Panc1 (cell line): ENCODE results near the gene MDM2. TPM values are rescaled to one million over a fixed set of nuclear protein-coding genes. Genes with fewer than 3 reads are reported as not detected.

ENCODE experiments used
- ATAC-seq: fragments of 200-7000 bp; cut with Tn5 transposase; 2 replicates; pipeline ENCODE4 v1.9.1; 2020; ENCODE audit warnings: mild to moderate bottlenecking, moderate library complexity
- Bru-seq: library from RNA; stranded (reverse); fragments of 400-500 nt; gene quantifications from one replicate; lab custom pipeline; 2021; lab: Mats Ljungman, UMichigan
- BruChase-seq, 2 experiments: library from RNA; stranded (reverse); fragments of 400-500 nt; gene quantifications; one replicate each; lab custom pipeline; 2021; lab: Mats Ljungman, UMichigan
- BruUV-seq: library from RNA; stranded (reverse); fragments of 400-500 nt; replicated peaks from 2 replicates; lab custom pipeline; 2021; lab: Mats Ljungman, UMichigan
- CTCF ChIA-PET: fragments of 300-600 bp; sonication (Branson Sonifier 250); formaldehyde crosslinking; loops from one replicate; lab custom pipeline; 2022; ENCODE audit warnings: antibody characterized with exemption; lab: Charles Lee
- POLR2A ChIA-PET: fragments of 300-600 bp; sonication (Branson Sonifier 250); formaldehyde crosslinking; loops from one replicate; lab custom pipeline; 2022; ENCODE audit warnings: antibody characterized with exemption; lab: Charles Lee
- DNase-seq: peaks from one replicate; pipeline ENCODE4 v3.0.0-alpha.2; 2010; ENCODE audit warnings: low read depth, low spot score
- H3K27ac ChIP-seq: 2 replicates; pipeline ENCODE4 v1.5.1; 2011; ENCODE audit warnings: mild to moderate bottlenecking, low read length, inconsistent platforms
- H3K27me3 ChIP-seq: fragments of 200-500 bp; sonication (Bioruptor generic); 2 replicates; pipeline ENCODE4 v1.6.0; 2014; ENCODE audit warnings: low read length, inconsistent platforms; ENCODE audit not compliant: control insufficient read depth, insufficient read depth
- H3K36me3 ChIP-seq: fragments of 200-500 bp; sonication (Bioruptor generic); 2 replicates; pipeline ENCODE4 v1.5.1; 2014; ENCODE audit warnings: inconsistent platforms, mild to moderate bottlenecking, low read length, moderate library complexity; ENCODE audit not compliant: control insufficient read depth, insufficient read depth
- H3K4me1 ChIP-seq: 2 replicates; pipeline ENCODE4 v1.5.1; 2011; ENCODE audit warnings: inconsistent platforms, mild to moderate bottlenecking, low read length, moderate library complexity; ENCODE audit not compliant: control insufficient read depth, insufficient read depth
- H3K4me3 ChIP-seq, 2 experiments: 2 replicates each; pipeline ENCODE4 v1.5.1; 2011 to 2012; ENCODE audit warnings: low read depth in 2 of 2, low read length in 2 of 2, mild to moderate bottlenecking in 2 of 2, inconsistent platforms in 1 of 2, moderate library complexity in 1 of 2
- H3K9me3 ChIP-seq: fragments of 200-500 bp; sonication (Bioruptor generic); 2 replicates; pipeline ENCODE4 v1.5.1; 2014; ENCODE audit warnings: low read depth, mild to moderate bottlenecking, inconsistent platforms, low read length, moderate library complexity; ENCODE audit not compliant: control insufficient read depth, insufficient read depth
- POLR2AphosphoS5 ChIP-seq: IDR thresholded peaks from 2 replicates; pipeline ENCODE4 v1.6.1; 2012; ENCODE audit warnings: mild to moderate bottlenecking, low read depth, low read length, moderate library complexity
- SIN3A ChIP-seq: IDR thresholded peaks from 2 replicates; pipeline ENCODE4 v1.6.1; 2012; ENCODE audit warnings: low read depth, mild to moderate bottlenecking, low read length, moderate library complexity, borderline replicate concordance; ENCODE audit not compliant: insufficient read depth
- TCF7L2 ChIP-seq: IDR thresholded peaks from 2 replicates; pipeline ENCODE4 v1.6.1; 2011; ENCODE audit warnings: mild to moderate bottlenecking, low read depth, low read length, inconsistent platforms
- in situ Hi-C: cut with HindIII; loops from 2 replicates; pipeline ENCODE4 v1.10.0; 2016; ENCODE audit warnings: low sequenced_read_pairs, low pct_unique_long_range_greater_than_20kb
- intact Hi-C: fragments of 100-400 bp; cut with micrococcal nuclease; formaldehyde crosslinking; loops from one replicate; pipeline ENCODE4 v1.10.0; 2022; ENCODE audit not compliant: unreplicated experiment
- long read RNA-seq: library from polyadenylated mRNA; unstranded; transcript quantifications from one replicate; pipeline ENCODE4 v2.0.0, GENCODE V29; 2021; ENCODE audit not compliant: unreplicated experiment
- polyA plus RNA-seq: library from polyadenylated mRNA; unstranded; fragments of >200 nt; gene quantifications from one replicate; pipeline ENCODE4 v1.2.1, GENCODE V29; 2012; ENCODE audit warnings: missing spikeins; ENCODE audit not compliant: insufficient read length
- total RNA-seq: library from RNA; stranded (reverse); gene quantifications from one replicate; pipeline ENCODE4 v1.2.1, GENCODE V29; 2021; ENCODE audit not compliant: unreplicated experiment
- TF ChIP-seq, protein P1 (sequence below): fragments of 450-650 bp; IDR thresholded peaks from 2 replicates; pipeline ENCODE4 v1.5.1; 2017; ENCODE audit warnings: mild to moderate bottlenecking
- TF ChIP-seq, protein P2 (sequence below), 2 experiments: IDR thresholded peaks; 2 replicates each; pipeline ENCODE4 v1.6.1; 2011 to 2012; ENCODE audit warnings: low read depth in 2 of 2, control low read depth in 1 of 2, low read length in 1 of 2, mild to moderate bottlenecking in 1 of 2, moderate library complexity in 1 of 2; ENCODE audit not compliant: insufficient read depth in 1 of 2

MDM2 gene
- total RNA-seq (101 TPM), Bru-seq, nascent RNA (percentile 95 among the genes with signal in this experiment), BruChase-seq, experiment 1, labeled RNA remaining after a 2-hour chase (percentile 97 among the genes with signal in this experiment), BruChase-seq, experiment 2, labeled RNA remaining after a 6-hour chase (percentile 96 among the genes with signal in this experiment)
- polyA plus RNA-seq = 11.8 TPM
- long read RNA-seq, full-length matches to known transcripts = 12 of 28 reads
- long read RNA-seq, partial matches to known transcripts = 1 of 28 reads
- long read RNA-seq, other reads (novel, unspliced or antisense) = 15 of 28 reads

DNA sequence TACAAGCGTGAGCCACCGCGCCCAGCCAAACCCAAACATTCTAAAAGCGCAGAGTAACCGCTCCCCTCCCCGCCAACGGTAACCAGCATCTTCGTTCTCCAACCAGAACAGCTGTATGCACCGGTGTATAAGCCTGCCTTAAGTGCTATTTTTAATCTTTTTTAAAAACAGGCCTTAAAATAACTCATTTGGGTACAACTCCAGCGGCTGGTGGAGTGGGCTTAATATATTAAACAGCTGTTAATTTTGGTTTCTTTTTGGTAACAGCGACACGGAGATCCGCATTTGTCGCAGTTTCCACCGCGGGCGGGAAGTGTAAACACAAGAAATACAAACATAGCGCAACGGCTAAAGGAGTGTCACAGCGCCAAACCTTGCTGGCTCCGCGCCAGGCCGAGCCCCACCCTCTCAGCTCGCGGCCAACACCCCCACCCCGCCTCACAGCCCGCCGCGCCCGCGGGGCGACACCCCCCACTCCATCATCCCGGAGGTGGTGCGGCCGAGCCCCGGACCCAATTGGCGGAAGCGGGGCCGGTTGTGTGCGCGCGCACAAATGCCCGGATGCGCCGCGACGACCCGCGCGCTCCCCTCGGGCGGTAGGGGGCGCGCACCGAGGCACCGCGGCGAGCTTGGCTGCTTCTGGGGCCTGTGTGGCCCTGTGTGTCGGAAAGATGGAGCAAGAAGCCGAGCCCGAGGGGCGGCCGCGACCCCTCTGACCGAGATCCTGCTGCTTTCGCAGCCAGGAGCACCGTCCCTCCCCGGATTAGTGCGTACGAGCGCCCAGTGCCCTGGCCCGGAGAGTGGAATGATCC is at the start of gene MDM2:
Gene MDM2 (plus strand): TSS at position 602 of the 812 bp plus-strand sequence. CDS start 301 bp downstream, outside the sequence.
- Histone ChIP-seq H3K4me1 (peaks cover 12% of the 10 kb centered on the region), H3K27me3 (no peaks in the 10 kb centered on the region), H3K36me3 (peaks cover 16% of the 10 kb centered on the region), H3K4me3 (peak within 1 kb of the TSS; percentile 68 to 96), H3K27ac (peak within 1 kb of the TSS; percentile 94), H3K9me3 (no peaks in the 10 kb centered on the region)
- DNase-seq (no peak), ATAC-seq (peak; percentile 92)
- in situ Hi-C loops = no loop called here
- no TSS peak for BruUV-seq
- CTCF ChIA-PET = interaction anchor here (0.5 kb wide), 1 partner anchor 170 kb away, joined by 3 read pairs; no protein-coding TSS in a partner anchor
- peak; percentile 82; the same call in 1 of the 2 replicates for TF ChIP-seq SIN3A
- peak; percentile 55; the same call in 1 of the 2 replicates for TF ChIP-seq POLR2AphosphoS5
- peak; percentile 47; the same call in 1 of the 2 replicates for TF ChIP-seq TCF7L2
- TF ChIP-seq, protein P1, sequence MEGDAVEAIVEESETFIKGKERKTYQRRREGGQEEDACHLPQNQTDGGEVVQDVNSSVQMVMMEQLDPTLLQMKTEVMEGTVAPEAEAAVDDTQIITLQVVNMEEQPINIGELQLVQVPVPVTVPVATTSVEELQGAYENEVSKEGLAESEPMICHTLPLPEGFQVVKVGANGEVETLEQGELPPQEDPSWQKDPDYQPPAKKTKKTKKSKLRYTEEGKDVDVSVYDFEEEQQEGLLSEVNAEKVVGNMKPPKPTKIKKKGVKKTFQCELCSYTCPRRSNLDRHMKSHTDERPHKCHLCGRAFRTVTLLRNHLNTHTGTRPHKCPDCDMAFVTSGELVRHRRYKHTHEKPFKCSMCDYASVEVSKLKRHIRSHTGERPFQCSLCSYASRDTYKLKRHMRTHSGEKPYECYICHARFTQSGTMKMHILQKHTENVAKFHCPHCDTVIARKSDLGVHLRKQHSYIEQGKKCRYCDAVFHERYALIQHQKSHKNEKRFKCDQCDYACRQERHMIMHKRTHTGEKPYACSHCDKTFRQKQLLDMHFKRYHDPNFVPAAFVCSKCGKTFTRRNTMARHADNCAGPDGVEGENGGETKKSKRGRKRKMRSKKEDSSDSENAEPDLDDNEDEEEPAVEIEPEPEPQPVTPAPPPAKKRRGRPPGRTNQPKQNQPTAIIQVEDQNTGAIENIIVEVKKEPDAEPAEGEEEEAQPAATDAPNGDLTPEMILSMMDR = peak; percentile 88
- TF ChIP-seq, protein P2, sequence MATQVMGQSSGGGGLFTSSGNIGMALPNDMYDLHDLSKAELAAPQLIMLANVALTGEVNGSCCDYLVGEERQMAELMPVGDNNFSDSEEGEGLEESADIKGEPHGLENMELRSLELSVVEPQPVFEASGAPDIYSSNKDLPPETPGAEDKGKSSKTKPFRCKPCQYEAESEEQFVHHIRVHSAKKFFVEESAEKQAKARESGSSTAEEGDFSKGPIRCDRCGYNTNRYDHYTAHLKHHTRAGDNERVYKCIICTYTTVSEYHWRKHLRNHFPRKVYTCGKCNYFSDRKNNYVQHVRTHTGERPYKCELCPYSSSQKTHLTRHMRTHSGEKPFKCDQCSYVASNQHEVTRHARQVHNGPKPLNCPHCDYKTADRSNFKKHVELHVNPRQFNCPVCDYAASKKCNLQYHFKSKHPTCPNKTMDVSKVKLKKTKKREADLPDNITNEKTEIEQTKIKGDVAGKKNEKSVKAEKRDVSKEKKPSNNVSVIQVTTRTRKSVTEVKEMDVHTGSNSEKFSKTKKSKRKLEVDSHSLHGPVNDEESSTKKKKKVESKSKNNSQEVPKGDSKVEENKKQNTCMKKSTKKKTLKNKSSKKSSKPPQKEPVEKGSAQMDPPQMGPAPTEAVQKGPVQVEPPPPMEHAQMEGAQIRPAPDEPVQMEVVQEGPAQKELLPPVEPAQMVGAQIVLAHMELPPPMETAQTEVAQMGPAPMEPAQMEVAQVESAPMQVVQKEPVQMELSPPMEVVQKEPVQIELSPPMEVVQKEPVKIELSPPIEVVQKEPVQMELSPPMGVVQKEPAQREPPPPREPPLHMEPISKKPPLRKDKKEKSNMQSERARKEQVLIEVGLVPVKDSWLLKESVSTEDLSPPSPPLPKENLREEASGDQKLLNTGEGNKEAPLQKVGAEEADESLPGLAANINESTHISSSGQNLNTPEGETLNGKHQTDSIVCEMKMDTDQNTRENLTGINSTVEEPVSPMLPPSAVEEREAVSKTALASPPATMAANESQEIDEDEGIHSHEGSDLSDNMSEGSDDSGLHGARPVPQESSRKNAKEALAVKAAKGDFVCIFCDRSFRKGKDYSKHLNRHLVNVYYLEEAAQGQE (IDR thresholded peaks at IDR 0.05; ENCODE audit: insufficient read depth in 1 of 2, low read depth in 2 of 2, low read length in 1 of 2) = no peak
- intact Hi-C loops = no loop called here
- POLR2A ChIA-PET = interaction anchor here (0.6 to 0.7 kb wide), 3 partner anchors 29 to 1939 kb away, joined by 3 to 12 read pairs (median 3); no protein-coding TSS in a partner anchor

DNA sequence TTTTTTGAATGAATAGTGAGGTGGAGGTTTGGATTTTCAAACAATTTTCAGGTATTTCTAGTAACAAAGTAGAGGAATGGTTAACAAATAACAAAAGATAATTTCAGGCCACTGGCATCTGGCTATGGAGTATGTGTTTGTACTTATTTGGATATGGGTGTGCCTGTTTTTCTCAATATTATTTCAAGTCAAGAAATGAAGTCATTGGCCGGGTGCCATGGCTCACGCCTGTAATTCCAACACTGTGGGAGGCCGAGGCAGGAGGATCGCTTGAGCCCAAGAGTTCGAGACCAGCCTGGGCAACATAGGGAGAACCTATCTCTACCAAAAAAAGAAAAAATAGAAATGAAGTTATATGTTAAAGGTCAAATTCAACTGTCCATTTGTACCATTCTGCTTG is 48.1 kb upstream of the MDM2 start:
- in situ Hi-C loops (no loop called here), intact Hi-C loops (no loop called here)
- no peaks in the 10 kb centered on the region for H3K4me1 ChIP-seq
- no peak for ATAC-seq
- DNase-seq = no peak
- H3K9me3 ChIP-seq = no peaks in the 10 kb centered on the region
- H3K27ac ChIP-seq = no peak overlapping the region
- H3K36me3 ChIP-seq = 0 out of 2 replicates have a peak, but pooled peaks cover 2% of the 10 kb centered on the region
- no TSS peak for BruUV-seq
- no peaks in the 10 kb centered on the region for H3K27me3 ChIP-seq
- TF ChIP-seq, protein P1 = no peak
- TF ChIP-seq, protein P2 (IDR thresholded peaks at IDR 0.05; ENCODE audit: insufficient read depth in 1 of 2, low read depth in 2 of 2, low read length in 1 of 2) = no peak
- TF ChIP-seq TCF7L2 = no peak
- no peak for TF ChIP-seq POLR2AphosphoS5
- CTCF ChIA-PET = no interaction called here
- POLR2A ChIA-PET = no interaction called here
- no peak overlapping the region for H3K4me3 ChIP-seq
